Psoas muscle (tissue), 8 donors: Measurements from ENCODE around the gene STRIP1. TPM values are rescaled to one million over a fixed set of nuclear protein-coding genes. Genes with fewer than 3 reads are reported as not detected.

Experiments
- ATAC-seq, 4 donors: fragments of 200-7000 bp; cut with Tn5 transposase; one replicate each; pipeline ENCODE4 v1.9.1; 2020; ENCODE audit warnings: moderate library complexity in 3 of 4, mild to moderate bottlenecking in 2 of 4
- DNase-seq, 2 donors: peaks; one replicate each; pipeline ENCODE4 v3.0.0-alpha.2; 2020
- H3K27ac ChIP-seq: fragments of 200-600 bp; one replicate; pipeline ENCODE4 v1.8.0; 2022
- H3K27me3 ChIP-seq, 3 donors: fragments of 200-600 bp in 1 of 3; one replicate each; pipeline versions ENCODE4 v1.6.1 to v1.8.0; 2013 to 2022; ENCODE audit warnings: low read length in 2 of 3, mild to moderate bottlenecking in 2 of 3, moderate library complexity in 1 of 3; ENCODE audit not compliant: insufficient read depth in 3 of 3
- H3K36me3 ChIP-seq, 2 donors: fragments of 200-600 bp in 1 of 2; one replicate each; pipeline versions ENCODE4 v1.6.1 to v1.8.0; 2013 to 2022; ENCODE audit warnings: low read depth in 1 of 2, mild to moderate bottlenecking in 1 of 2, moderate library complexity in 1 of 2; ENCODE audit not compliant: insufficient read depth in 1 of 2
- H3K4me1 ChIP-seq: fragments of 200-600 bp; one replicate; pipeline ENCODE4 v1.8.0; 2022
- H3K4me3 ChIP-seq: fragments of 200-600 bp; one replicate; pipeline ENCODE4 v1.8.0; 2022; ENCODE audit warnings: mild to moderate bottlenecking
- H3K9me3 ChIP-seq: fragments of 200-600 bp; one replicate; pipeline ENCODE4 v1.8.0; 2022
- WGBS, 3 donors: extraction: QIAGEN DNeasy Blood & Tissue Kit; methylation state at CpG; one replicate each; pipeline versions ENCODE4 v1.1.6 to v1.1.7; 2013; 5-methylcytosine and 5-hydroxymethylcytosine counted together
- intact Hi-C, 2 donors: fragments of 100-400 bp; cut with DNase I; formaldehyde crosslinking; loops; one replicate each; pipeline versions ENCODE4 v1.11.0 to v1.14.2; 2022
- polyA plus RNA-seq, 3 donors: library from polyadenylated mRNA; stranded (reverse); fragments of 200-250 nt; gene quantifications; one replicate each; pipeline ENCODE4 v1.2.3, GENCODE V29; 2013
- total RNA-seq, 4 donors: library from RNA; stranded (reverse); fragmentation: NEBNext Ultra II Directional in 2 of 4; extraction: Animal tissue kit (Norgen Biotek cat#: 25700) in 2 of 4; gene quantifications; one replicate each; pipeline versions ENCODE4 v1.2.1 to v1.2.4, GENCODE V29; 2021 to 2023
- TF ChIP-seq, protein P1 (sequence below): fragments of 200-600 bp; IDR thresholded peaks from one replicate; pipeline ENCODE4 v1.8.0; 2022; ENCODE audit warnings: antibody characterized with exemption
- donor health status: healthy with polysubstance abuse.
- donor health status: DM: no; HTN: no; CAD: no; lungs with moderate emphysema.
- donor health status: Bipolar disorder and iron deficiency.
- donor health status: healthy.
- donor health status: DM: yes; HTN: yes; CAD: no.
- donor health status: DM: no; HTN: no; CAD: no.
- donor health status: DM: no; HTN: no; CAD: no.
- donor health status: DM: yes; HTN: yes; CAD: no.

Gene STRIP1
- total and polyA plus RNA-seq, 7 donors, result 12.1 to 23.1 (median 16.4) TPM

GRCh38 chr1:109993885-109994284 is 40.5 kb upstream of the STRIP1 start:
- no peaks in the 10 kb centered on the region for H3K27me3 ChIP-seq
- DNase-seq (no peak), ATAC-seq (no peak)
- intact Hi-C loops, result no loop called here
- peak overlapping the region; percentile 0 for H3K27ac ChIP-seq
- H3K4me3 ChIP-seq, result no peak overlapping the region
- 57 to 79% (median 59%) methylated on average over 3 of the region's 3 CpGs for WGBS, 3 donors
- H3K9me3 ChIP-seq, result no peaks in the 10 kb centered on the region
- peaks cover 0 to 4% of the 10 kb centered on the region in 2 donors for H3K36me3 ChIP-seq
- peaks cover 90% of the 10 kb centered on the region for H3K4me1 ChIP-seq
- TF ChIP-seq, protein P1, sequence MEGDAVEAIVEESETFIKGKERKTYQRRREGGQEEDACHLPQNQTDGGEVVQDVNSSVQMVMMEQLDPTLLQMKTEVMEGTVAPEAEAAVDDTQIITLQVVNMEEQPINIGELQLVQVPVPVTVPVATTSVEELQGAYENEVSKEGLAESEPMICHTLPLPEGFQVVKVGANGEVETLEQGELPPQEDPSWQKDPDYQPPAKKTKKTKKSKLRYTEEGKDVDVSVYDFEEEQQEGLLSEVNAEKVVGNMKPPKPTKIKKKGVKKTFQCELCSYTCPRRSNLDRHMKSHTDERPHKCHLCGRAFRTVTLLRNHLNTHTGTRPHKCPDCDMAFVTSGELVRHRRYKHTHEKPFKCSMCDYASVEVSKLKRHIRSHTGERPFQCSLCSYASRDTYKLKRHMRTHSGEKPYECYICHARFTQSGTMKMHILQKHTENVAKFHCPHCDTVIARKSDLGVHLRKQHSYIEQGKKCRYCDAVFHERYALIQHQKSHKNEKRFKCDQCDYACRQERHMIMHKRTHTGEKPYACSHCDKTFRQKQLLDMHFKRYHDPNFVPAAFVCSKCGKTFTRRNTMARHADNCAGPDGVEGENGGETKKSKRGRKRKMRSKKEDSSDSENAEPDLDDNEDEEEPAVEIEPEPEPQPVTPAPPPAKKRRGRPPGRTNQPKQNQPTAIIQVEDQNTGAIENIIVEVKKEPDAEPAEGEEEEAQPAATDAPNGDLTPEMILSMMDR, result no peak

DNA sequence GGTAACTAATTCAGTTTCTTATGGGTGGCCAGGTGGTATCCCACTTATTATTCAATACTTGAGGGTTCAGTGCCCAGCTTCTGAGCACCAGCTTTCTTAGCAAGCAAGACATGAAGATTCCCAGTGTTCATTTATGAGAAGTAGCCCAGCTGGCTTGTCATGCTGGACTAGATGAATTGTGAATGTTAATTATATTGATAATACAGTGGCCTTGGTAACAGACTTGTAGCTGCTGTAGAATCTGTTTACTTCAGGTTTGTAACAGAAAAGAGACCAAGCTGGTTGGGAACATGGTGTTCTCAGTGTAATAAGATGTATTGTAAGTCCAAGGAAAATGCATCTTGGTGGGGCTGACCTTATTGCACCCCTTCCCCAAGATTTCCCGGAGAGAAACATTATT is 39.8 kb upstream of the STRIP1 start:
- DNase-seq (no peak), ATAC-seq (no peak)
- no peak overlapping the region for H3K4me3 ChIP-seq
- H3K9me3 ChIP-seq, result no peaks in the 10 kb centered on the region
- TF ChIP-seq, protein P1, result no peak
- peaks cover 0 to 4% of the 10 kb centered on the region in 2 donors for H3K36me3 ChIP-seq
- intact Hi-C loops, result no loop called here
- 32 to 50% (median 38%) methylated on average over 1 of the region's 1 CpG for WGBS, 3 donors
- no peak overlapping the region for H3K27ac ChIP-seq
- H3K27me3 ChIP-seq, result no peaks in the 10 kb centered on the region
- peaks cover 89% of the 10 kb centered on the region for H3K4me1 ChIP-seq

DNA sequence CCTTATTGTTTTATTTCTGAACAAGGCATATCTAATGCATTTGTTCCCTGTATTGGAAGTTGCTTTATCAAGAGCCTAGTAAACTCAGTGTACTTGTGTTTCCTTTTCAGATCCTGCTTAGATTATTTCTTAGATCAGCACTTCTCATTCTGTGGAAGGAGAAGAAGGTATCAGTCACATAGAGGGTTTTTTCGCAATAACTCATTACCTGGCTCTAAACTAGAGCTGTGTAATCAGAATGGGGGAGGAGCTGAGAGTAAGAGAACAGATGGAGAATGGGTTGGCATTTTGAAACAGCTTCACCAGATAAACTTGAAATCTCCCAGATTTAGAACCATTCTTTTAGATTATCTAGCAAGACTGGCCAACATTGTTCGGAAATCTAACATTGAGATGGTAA is 38.9 kb upstream of the STRIP1 start:
- peaks cover 94% of the 10 kb centered on the region for H3K4me1 ChIP-seq
- H3K27me3 ChIP-seq, result no peaks in the 10 kb centered on the region
- TF ChIP-seq, protein P1, result no peak
- peak overlapping the region; percentile 68 for H3K27ac ChIP-seq
- peaks cover 0 to 4% of the 10 kb centered on the region in 2 donors for H3K36me3 ChIP-seq
- H3K9me3 ChIP-seq, result no peaks in the 10 kb centered on the region
- DNase-seq, result no peak
- H3K4me3 ChIP-seq, result no peak overlapping the region
- no peak for ATAC-seq
- 84 to 98% (median 90%) methylated on average over 2 of the region's 2 CpGs for WGBS, 3 donors
- intact Hi-C loops, result no loop called here

DNA sequence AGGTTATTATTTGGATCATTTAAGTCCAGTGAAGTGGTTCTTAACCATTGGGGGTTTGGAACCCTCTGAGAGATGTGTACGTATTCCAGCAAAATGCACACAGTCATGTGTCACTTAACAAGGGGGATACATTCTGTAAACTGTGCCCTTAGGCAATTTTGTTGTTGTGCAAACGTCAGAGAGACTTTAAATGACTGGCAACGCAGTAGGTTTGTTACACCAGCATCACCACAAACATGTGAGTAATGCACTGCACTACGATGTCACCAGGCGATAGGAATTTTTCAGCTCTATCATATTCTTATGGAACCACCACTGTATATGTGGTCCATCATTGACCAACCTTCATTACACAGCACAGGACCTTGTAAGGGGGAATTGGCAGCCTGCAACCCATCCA is 37.9 kb upstream of the STRIP1 start:
- intact Hi-C loops, result no loop called here
- Histone ChIP-seq H3K9me3 (no peaks in the 10 kb centered on the region), H3K27ac (peak overlapping the region; percentile 68), H3K36me3 (peaks cover 0 to 4% of the 10 kb centered on the region in 2 donors), H3K4me3 (no peak overlapping the region), H3K27me3 (no peaks in the 10 kb centered on the region), H3K4me1 (peaks cover 85% of the 10 kb centered on the region)
- WGBS, 3 donors, result 85 to 95% (median 89%) methylated on average over 5 of the region's 5 CpGs
- TF ChIP-seq, protein P1, result no peak
- DNase-seq (no peak), ATAC-seq (peak; percentile 26 to 63 (median 36))

DNA sequence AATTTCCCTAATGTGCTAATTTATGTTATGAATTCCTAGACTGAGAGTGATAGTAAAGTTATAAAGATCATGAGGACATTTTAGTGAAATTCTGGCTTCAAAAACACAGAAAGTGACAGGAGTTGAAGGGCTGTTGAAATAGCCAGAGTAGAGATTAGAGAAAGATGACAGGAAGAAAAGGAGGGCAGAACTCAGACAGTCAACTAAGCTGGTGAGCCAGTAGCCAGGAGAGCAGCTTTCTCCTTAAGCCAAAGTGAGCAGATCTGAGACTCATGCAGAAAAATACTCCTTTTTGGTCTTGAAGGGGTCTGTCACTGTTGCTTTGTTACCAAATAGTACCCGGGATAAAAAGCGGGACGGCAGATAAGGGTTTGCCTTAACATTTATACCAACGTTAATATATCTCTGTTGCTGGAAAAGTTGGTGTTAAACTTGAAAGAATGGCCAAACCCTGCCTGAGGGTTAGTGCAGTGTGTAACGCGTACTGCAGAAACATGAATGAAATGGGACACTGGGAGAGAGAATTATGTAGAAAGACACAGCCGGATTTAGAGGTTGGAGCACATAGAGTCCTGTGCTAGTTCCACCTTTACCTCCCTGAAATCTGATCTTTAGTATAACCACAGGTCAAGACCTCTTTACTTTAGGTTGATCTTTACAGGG is 37.1 kb upstream of the STRIP1 start:
- no peak for DNase-seq
- WGBS, 3 donors, result 42 to 69% (median 59%) methylated on average over 7 of the region's 7 CpGs
- ATAC-seq, result peak; percentile 54 to 85 (median 69)

More for the DNA sequence above, 37.1 kb upstream of the STRIP1 start:
- Histone ChIP-seq H3K4me3 (peak overlapping the region; percentile 24), H3K4me1 (peaks cover 84% of the 10 kb centered on the region), H3K27me3 (no peaks in the 10 kb centered on the region), H3K27ac (peak overlapping the region; percentile 68), H3K9me3 (no peaks in the 10 kb centered on the region), H3K36me3 (peaks cover 0 to 4% of the 10 kb centered on the region in 2 donors)
- TF ChIP-seq, protein P1, result no peak
- intact Hi-C loops, result no loop called here
